Immature natural killer cell (primary cell): Measurements from ENCODE around the gene BNIP3. TPM values are rescaled to one million over a fixed set of nuclear protein-coding genes. Genes with fewer than 3 reads are reported as not detected.
"Not testable (repeated sequence)": the region's sequence is repeated elsewhere in the genome, so short reads cannot be mapped to it uniquely, and the experiment has no call there.

Experiments
- DNase-seq, 3 donors: peaks; one replicate each; pipeline ENCODE4 v3.0.0; 2022; ENCODE audit warnings: mixed read lengths in 1 of 3
- H3K27ac Mint-ChIP-seq, 6 donors: one replicate each; pipeline ENCODE4 v1.8.0; 2020; ENCODE audit warnings: mixed read lengths in 6 of 6, mild to moderate bottlenecking in 5 of 6, inconsistent platforms in 4 of 6, moderate library complexity in 3 of 6
- H3K27me3 Mint-ChIP-seq, 3 donors: one replicate each; pipeline ENCODE4 v1.8.0; 2020 to 2021; ENCODE audit warnings: low read depth in 3 of 3, mild to moderate bottlenecking in 3 of 3, mixed read lengths in 3 of 3, moderate library complexity in 3 of 3, inconsistent platforms in 1 of 3
- H3K36me3 Mint-ChIP-seq, 3 donors: one replicate each; pipeline ENCODE4 v1.8.0; 2020; ENCODE audit warnings: mixed read lengths in 3 of 3, inconsistent platforms in 2 of 3, mild to moderate bottlenecking in 2 of 3
- H3K4me1 Mint-ChIP-seq, 2 donors: one replicate each; pipeline ENCODE4 v1.8.0; 2020; ENCODE audit warnings: inconsistent platforms in 2 of 2, mild to moderate bottlenecking in 2 of 2, mixed read lengths in 2 of 2, moderate library complexity in 1 of 2
- H3K4me3 Mint-ChIP-seq, 5 donors: one replicate each; pipeline ENCODE4 v1.8.0; 2020; ENCODE audit warnings: mild to moderate bottlenecking in 5 of 5, mixed read lengths in 5 of 5, inconsistent platforms in 3 of 5, moderate library complexity in 3 of 5
- H3K9me3 Mint-ChIP-seq, 6 donors: one replicate each; pipeline ENCODE4 v1.8.0; 2020; ENCODE audit warnings: mild to moderate bottlenecking in 6 of 6, mixed read lengths in 6 of 6, inconsistent platforms in 4 of 6, moderate library complexity in 3 of 6
- polyA plus RNA-seq, 3 donors: library from polyadenylated mRNA; unstranded; fragments of 300-500 nt; fragmentation: Illumina TruSeq; gene quantifications; one replicate each; pipeline ENCODE4 v1.2.3, GENCODE V29; 2021

BNIP3 gene
- polyA plus RNA-seq, 3 donors from 2014 or later, result 8.7 to 17.8 (median 9.0) TPM

DNA sequence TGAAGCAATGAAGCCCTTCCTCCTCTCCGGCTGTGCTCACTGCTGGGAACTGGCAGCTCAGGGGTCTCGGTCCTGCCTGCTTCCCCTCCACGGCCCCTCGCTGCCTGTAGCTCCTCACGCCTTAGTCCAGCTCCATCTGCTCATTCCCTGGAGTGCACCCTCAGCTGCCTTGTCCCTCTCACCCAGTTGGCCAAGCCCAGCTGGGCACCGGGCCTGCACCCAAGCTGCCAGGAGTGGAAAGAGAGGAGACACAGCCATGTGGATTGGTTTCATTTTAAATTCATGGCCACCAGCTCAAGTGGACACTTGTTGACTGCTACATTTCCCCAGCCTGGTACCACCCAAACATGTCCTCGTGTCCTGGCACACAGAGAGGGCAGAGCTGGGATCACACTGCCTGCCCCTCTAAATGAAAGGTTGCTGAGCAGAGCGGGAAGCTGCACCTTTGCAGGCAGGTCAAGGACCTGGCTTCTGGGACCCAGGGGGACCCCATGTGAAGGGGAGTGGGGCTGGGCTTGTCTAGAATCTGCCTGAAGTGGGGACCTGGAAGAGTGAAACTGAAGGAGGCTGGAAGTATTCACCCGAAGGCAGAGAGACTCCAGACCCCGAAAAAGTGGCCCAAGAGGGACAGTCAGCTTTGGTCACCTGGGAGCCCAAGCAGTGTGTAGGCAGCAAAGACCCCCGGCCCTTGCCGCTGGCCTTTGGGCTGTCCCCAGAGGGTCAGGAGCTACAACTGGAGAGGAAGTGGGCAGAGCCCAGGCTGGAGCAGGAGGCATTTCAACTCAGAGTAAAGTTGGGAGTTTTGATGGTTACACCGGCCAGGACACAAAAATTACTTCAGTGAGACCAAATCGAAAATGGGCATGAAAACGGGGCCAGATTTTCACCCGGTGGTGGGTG, 15.0 kb upstream of the BNIP3 start:
- Mint-ChIP-seq H3K9me3 (no peaks in the 10 kb centered on the region), H3K4me3 (no peak overlapping the region), H3K4me1 (no peaks in the 10 kb centered on the region), H3K36me3 (no peaks in the 10 kb centered on the region), H3K27me3 (peaks cover 0 to 3% (median 3%) of the 10 kb centered on the region in 3 donors), H3K27ac (no peak overlapping the region)
- DNase-seq, result no peak

DNA sequence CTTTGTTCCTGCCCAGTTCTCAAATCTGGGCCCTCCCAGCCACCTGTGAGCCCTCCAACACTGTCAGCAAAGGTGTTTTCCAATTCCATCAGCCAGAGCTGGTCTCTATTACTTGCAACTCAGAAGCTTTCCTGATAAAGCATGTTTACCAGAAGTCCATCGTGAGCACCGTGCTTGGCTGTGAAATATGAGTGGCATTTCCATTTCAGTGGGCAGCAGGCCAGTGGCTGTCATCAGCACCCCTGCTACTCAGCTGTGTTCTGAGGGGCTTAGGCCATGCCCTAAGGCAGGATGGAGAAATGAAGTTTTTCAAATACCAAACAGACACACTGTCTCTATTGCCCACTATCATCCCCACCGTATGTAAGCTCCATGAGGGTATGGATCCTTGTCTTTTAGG, 12.7 kb upstream of the BNIP3 start:
- Mint-ChIP-seq H3K27me3 (peaks cover 0 to 3% (median 1%) of the 10 kb centered on the region in 3 donors), H3K4me1 (no peaks in the 10 kb centered on the region), H3K27ac (no peak overlapping the region), H3K4me3 (no peak overlapping the region), H3K9me3 (no peaks in the 10 kb centered on the region), H3K36me3 (no peaks in the 10 kb centered on the region)
- no peak for DNase-seq

DNA sequence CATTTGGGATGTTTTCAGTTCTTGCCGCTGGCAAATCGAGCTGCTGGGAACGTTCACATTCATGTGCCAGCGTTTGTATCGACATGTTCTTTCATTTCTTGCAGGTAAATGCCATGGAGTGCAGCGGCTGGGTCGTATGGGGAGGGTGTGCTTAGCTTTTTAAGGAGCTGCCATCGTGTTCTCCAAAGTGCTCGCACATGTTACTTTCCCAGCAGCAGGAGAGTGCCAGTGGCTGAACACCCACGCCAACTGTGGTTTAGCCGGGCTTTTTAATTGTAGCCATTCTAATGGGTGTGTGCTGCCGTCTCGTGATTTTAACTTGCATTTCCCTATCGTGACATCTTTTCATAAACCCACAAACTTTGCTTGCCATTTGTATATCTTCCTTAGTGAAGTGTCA, 11.6 kb upstream of the BNIP3 start:
- no peaks in the 10 kb centered on the region for H3K36me3 Mint-ChIP-seq
- H3K4me1 Mint-ChIP-seq, result no peaks in the 10 kb centered on the region
- no peak overlapping the region for H3K4me3 Mint-ChIP-seq
- DNase-seq, result no peak
- peaks cover 0 to 3% (median 1%) of the 10 kb centered on the region in 3 donors for H3K27me3 Mint-ChIP-seq
- H3K27ac Mint-ChIP-seq, result no peak overlapping the region
- no peaks in the 10 kb centered on the region for H3K9me3 Mint-ChIP-seq

DNA sequence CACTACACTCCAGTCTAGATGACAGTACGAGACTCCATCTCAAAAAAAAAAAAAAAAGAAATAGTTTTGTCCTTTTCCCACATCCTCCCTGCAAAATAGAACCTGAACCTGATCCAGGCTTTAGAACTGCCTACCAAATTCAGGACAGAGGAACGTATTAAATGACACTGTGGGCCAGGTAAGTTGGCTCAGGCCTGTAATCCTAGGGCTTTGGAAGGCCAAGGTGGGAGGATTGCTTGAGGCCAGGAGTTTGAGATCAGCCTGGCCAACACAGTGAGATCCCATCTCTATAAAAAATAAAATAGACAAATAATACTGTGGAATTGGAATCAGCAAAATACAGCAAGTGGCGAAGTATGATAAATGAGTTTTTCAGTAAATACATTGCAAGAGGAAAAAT, 10.0 kb upstream of the BNIP3 start:
- H3K4me1 Mint-ChIP-seq, result no peaks in the 10 kb centered on the region
- H3K4me3 Mint-ChIP-seq, result no peak overlapping the region
- H3K27me3 Mint-ChIP-seq, result peaks cover 0 to 7% (median 2%) of the 10 kb centered on the region in 3 donors
- no peaks in the 10 kb centered on the region for H3K9me3 Mint-ChIP-seq
- H3K27ac Mint-ChIP-seq, result no peak overlapping the region
- DNase-seq, result no peak
- H3K36me3 Mint-ChIP-seq, result no peaks in the 10 kb centered on the region

DNA sequence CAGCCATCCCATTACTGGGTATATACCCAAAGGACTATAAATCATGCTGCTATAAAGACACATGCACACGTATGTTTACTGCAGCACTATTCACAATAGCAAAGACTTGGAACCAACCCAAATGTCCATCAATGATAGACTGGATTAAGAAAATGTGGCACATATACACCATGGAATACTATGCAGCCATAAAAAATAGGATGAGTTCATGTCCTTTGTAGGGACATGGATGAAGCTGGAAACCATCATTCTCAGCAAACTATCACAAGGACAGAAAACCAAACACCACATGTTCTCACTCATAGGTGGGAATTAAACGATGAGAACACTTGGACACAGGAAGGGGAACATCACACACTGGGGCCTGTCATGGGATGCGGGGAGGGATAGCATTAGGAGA, 6.1 kb upstream of the BNIP3 start:
- H3K4me3 Mint-ChIP-seq, H3K27ac Mint-ChIP-seq, DNase-seq, H3K4me1 Mint-ChIP-seq, H3K9me3 Mint-ChIP-seq, H3K36me3 Mint-ChIP-seq: not testable (repeated sequence)
- peaks cover 8 to 14% (median 10%) of the 10 kb centered on the region in 3 donors for H3K27me3 Mint-ChIP-seq

DNA sequence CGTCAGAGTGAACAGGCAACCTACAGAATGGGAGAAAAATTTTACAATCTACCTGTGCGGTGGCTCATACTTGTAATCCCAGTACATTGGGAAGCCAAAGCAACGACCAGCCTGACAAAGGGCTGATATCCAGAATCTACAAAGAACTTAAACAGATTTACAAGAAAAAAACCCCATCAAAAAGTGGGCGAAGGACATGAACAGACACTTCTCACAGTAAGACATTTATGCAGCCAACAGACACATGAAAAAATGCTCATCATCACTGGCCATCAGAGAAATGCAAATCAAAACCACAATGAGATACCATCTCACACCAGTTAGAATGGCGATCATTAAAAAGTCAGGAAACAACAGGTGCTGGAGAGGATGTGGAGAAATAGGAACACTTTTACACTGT, 5.6 kb upstream of the BNIP3 start:
- peaks cover 9 to 11% (median 10%) of the 10 kb centered on the region in 3 donors for H3K27me3 Mint-ChIP-seq
- not testable (repeated sequence) for DNase-seq, H3K4me3 Mint-ChIP-seq, H3K4me1 Mint-ChIP-seq, H3K9me3 Mint-ChIP-seq, H3K27ac Mint-ChIP-seq, H3K36me3 Mint-ChIP-seq

DNA sequence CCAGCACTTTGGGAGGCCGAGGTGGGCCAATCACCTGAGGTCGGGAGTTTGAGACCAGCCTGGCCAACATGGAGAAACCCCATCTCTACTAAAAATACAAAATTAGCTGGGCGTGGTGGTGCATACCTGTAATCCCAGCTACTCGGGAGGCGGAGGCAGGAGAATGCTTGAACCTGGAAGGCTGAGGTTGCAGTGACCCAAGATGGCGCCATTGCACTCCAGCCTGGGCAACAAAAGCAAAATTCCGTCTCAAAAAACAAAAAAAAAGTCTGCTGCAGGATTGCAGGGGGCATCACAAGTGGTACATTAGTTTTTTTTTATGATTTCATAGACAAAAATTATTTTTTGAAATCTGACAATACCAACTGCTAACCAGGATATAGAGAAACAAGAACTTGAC, 5.1 kb upstream of the BNIP3 start:
- H3K36me3 Mint-ChIP-seq, H3K4me1 Mint-ChIP-seq, H3K9me3 Mint-ChIP-seq, DNase-seq, H3K4me3 Mint-ChIP-seq, H3K27ac Mint-ChIP-seq: not testable (repeated sequence)
- peaks cover 10 to 11% (median 10%) of the 10 kb centered on the region in 3 donors for H3K27me3 Mint-ChIP-seq

DNA sequence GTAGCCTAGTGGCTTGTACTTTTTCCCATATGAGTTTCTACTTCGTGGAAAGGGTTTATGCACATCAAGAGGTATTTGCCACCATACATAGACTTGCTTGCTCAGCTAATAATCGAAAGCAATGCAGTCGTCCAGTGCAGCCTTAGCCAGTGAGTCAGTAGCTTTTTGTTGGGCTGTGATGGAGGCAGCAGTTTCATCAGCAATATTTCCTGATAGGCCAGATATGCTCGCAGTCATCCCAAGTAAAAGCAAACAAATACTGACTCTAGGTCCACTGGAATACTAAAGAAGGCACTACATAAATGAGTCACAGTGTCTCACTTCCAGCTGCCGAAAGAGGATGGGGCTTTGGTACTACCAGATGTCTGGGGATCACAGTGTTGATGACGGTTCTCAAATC, 2.1 kb upstream of the BNIP3 start:
- H3K4me3 Mint-ChIP-seq, result peak overlapping the region in 3 of 5 donors; percentile 68 to 77 (median 74)
- DNase-seq, result no peak
- no peaks in the 10 kb centered on the region for H3K36me3 Mint-ChIP-seq
- H3K27ac Mint-ChIP-seq, result peak overlapping the region in 1 of 6 donors; percentile 10
- H3K9me3 Mint-ChIP-seq, result no peaks in the 10 kb centered on the region
- peaks cover 15 to 18% (median 15%) of the 10 kb centered on the region in 3 donors for H3K27me3 Mint-ChIP-seq
- H3K4me1 Mint-ChIP-seq, result peaks cover 21 to 22% of the 10 kb centered on the region in 2 donors

DNA sequence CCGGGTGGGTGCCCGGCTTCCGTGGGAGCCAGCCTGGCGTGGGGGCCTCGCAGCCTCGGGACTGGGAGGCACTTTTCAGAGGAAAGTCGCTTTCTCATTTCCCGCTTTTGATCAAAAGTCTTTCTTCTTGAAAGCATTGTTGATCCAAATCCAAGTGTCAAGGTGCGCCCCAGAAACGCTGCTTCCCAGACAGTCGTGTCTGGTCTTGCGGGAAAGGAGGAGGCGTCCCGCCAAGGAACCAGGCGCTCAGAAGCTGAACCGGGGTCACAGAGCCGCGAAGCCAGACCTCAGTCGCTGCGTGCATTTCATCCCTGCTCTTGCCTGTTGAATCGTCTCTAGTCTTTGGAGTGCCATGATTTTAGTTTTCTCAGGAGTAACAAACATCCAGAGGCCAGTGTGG, 1.1 kb upstream of the BNIP3 start:
- no peaks in the 10 kb centered on the region for H3K36me3 Mint-ChIP-seq
- peak in 1 of 3 donors; percentile 6 for DNase-seq
- peak overlapping the region in 2 of 6 donors; percentile 40 to 41 for H3K27ac Mint-ChIP-seq
- H3K4me3 Mint-ChIP-seq, result peak overlapping the region; percentile 60 to 77 (median 68)
- H3K4me1 Mint-ChIP-seq, result peaks cover 22 to 26% of the 10 kb centered on the region in 2 donors
- H3K27me3 Mint-ChIP-seq, result peaks cover 15 to 18% (median 15%) of the 10 kb centered on the region in 3 donors
- H3K9me3 Mint-ChIP-seq, result no peaks in the 10 kb centered on the region

DNA sequence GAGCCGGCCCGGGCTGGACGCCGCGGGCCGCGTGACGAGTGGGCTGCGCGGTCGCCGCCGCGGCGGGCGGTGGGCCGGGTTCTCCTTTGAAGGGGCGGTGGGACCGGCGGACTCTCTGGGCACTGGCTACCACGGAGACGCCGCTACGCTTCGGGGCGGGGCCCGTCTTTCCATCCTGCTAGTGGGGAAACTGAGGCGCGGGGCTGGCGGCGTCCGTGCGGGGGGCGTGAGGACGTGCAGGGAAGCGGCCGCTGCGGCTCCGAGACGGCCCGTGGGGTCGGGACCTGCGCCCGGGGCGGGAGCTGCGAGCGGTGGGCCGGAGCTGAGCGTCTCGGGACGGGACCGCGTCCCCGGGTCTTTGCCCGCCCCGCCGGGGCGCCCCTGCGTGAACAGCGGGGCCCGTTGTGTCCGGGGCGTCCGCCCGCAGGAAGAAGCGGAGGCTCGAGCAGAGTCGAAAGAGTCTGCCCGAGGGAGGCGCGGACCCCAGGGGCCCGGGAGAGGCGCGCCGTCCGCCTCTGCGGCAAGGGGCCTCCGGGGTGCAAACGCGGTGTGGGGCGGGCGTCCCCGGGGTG, 548 bp upstream of the BNIP3 start:
- Mint-ChIP-seq H3K27me3 (peaks cover 14 to 17% (median 15%) of the 10 kb centered on the region in 3 donors), H3K4me1 (peaks cover 22 to 27% of the 10 kb centered on the region in 2 donors), H3K4me3 (peak overlapping the region in 3 of 5 donors; percentile 51 to 73 (median 72)), H3K27ac (no peak overlapping the region), H3K9me3 (no peaks in the 10 kb centered on the region), H3K36me3 (no peaks in the 10 kb centered on the region)
- no peak for DNase-seq

DNA sequence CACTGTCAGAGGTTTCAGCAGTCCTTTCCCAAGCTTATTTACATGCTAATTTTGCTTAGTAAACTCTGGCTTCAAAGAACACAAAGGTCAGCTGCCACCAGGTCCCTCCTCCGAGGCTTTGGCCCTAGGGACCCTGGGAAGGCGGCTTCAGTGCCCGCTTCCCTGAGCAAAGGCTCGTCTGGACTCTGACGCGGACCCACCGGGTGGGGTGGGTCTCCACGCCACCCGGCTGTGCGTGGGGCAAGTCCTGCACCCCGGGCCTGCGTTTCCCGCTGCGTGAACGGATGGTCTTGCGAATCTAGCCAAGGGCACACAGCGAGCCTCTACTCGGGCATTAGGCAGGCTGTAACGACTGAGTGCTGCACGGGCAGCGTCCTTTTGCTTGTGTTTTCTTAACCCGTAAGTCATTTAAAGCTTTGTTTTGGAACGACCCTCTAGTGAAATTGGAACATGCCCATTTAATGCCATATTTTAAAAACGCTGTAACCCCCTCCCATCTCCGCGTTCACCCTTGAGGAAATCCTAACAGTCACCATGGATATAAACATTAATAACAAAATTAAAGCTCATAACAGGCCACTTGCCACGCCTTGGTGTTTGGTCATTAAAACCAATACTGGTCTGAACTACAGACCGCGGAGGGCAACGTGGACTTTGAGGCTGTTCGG, 828 bp downstream of the BNIP3 start:
- Mint-ChIP-seq H3K27me3 (peaks cover 8 to 17% (median 13%) of the 10 kb centered on the region in 3 donors), H3K36me3 (no peaks in the 10 kb centered on the region), H3K27ac (peak overlapping the region in 3 of 6 donors; percentile 48 to 67 (median 53)), H3K9me3 (no peaks in the 10 kb centered on the region), H3K4me1 (peaks cover 26 to 27% of the 10 kb centered on the region in 2 donors), H3K4me3 (peak overlapping the region; percentile 69 to 82 (median 79))
- no peak for DNase-seq

DNA sequence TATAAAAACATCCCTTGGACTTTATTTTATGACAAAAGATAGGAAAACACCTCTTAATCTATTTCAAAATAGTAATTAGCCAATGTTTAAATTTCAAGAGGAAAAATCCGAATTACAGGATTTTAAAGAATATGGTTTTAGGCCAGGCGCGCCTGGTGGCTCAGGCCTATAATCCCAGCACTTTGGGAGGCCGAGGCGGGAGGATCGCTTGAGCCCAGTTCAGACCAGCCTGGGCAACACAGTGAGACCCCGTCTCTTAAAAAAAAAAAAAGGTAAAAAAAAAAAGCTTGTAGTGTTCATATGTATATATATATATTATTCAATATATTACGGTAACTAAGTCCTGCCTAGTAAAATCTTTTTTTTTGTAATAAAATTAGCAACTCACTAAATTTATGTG, 1.4 kb downstream of the BNIP3 start:
- peak overlapping the region in 4 of 5 donors; percentile 46 to 80 (median 68) for H3K4me3 Mint-ChIP-seq
- H3K9me3 Mint-ChIP-seq, result no peaks in the 10 kb centered on the region
- no peak overlapping the region for H3K27ac Mint-ChIP-seq
- no peak for DNase-seq
- peaks cover 27 to 30% of the 10 kb centered on the region in 2 donors for H3K4me1 Mint-ChIP-seq
- H3K36me3 Mint-ChIP-seq, result no peaks in the 10 kb centered on the region
- peaks cover 6 to 17% (median 12%) of the 10 kb centered on the region in 3 donors for H3K27me3 Mint-ChIP-seq

DNA sequence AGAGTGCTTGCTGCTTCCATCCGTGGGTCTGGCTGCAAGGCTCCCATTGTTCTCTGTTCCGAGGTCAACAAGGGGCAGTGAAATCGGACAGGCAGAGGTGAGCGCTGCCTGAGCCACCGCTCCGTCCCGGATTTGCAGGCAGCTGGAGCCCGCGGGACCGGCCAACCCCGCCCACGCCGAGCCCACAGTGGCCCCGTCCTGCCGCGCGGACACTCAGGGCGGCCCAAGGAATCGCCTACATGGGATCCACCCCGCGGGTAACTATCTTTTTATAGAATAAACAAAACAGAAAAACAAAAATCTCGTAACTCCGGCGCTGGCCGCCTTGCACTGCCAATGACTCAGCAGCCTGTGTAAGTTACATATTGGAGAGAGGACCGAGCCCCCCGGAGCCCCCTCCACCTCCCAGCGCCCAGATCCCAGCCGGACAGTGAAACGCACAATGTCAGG, 1.9 kb downstream of the BNIP3 start:
- H3K4me1 Mint-ChIP-seq, result peaks cover 30 to 33% of the 10 kb centered on the region in 2 donors
- no peaks in the 10 kb centered on the region for H3K36me3 Mint-ChIP-seq
- peak overlapping the region in 2 of 6 donors; percentile 32 to 57 for H3K27ac Mint-ChIP-seq
- H3K4me3 Mint-ChIP-seq, result peak overlapping the region; percentile 27 to 58 (median 51)
- no peak for DNase-seq
- H3K9me3 Mint-ChIP-seq, result no peaks in the 10 kb centered on the region
- peaks cover 6 to 17% (median 12%) of the 10 kb centered on the region in 3 donors for H3K27me3 Mint-ChIP-seq

DNA sequence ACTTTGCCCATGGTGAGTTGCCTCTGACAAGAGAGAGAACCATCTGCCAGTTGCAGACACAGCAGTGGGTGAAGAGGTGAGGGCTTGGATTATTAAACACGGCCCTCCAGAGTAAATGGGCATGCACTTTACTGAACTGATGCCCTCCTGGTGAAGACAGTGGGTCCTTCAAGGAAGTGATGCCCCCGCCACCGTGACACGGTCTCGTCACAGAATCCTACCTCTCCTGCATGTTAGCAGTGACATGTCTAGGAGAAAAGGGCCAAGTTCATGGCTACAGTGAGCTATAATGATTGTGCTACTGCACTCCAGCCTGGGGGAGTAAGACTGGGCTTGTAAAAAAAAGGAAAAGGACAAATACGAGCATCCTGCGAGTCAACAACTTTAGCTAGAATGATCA, 2.4 kb downstream of the BNIP3 start:
- Mint-ChIP-seq H3K4me1 (peaks cover 34 to 35% of the 10 kb centered on the region in 2 donors), H3K36me3 (no peaks in the 10 kb centered on the region), H3K9me3 (no peaks in the 10 kb centered on the region), H3K27ac (peak overlapping the region in 3 of 6 donors; percentile 9 to 57 (median 32)), H3K27me3 (peaks cover 6 to 17% (median 8%) of the 10 kb centered on the region in 3 donors), H3K4me3 (peak overlapping the region; percentile 8 to 57 (median 43))
- DNase-seq, result no peak
